ENCODE data around the gene TOR2A.

DNA sequence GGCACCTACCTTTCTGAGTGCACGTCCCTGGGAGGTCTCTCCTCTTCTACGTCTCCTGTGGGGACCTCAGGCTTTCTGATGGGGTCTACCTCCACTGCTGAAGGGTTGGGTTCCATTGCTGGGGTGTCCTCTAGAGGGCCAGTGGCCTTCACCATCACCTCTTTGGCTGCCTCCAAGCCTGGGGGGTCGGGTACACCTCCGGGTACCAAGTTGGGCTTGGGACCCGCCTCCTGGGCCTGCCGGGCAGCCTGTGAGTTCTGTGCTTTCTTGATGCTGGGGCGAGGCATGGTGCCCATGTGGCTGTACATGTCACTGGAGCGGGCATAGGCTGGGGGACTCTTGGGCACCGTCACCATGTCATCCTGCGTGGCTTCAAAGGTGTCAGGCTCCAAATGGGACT is 38.9 kb upstream of the TOR2A start:
- TF ChIP-seq EZH2 (IDR thresholded peaks at IDR 0.05), result no peak
- TF ChIP-seq POLR2AphosphoS5 (IDR thresholded peaks at IDR 0.05; ENCODE audit: borderline replicate concordance, low read depth, low read length), result no peak
